Lower lobe of right lung (tissue), 2 donors: Measurements from ENCODE around the gene TSSK3. TPM values are rescaled to one million over a fixed set of nuclear protein-coding genes. Genes with fewer than 3 reads are reported as not detected.

Source experiments
- ATAC-seq, 2 donors: fragments of 200-7000 bp; cut with Tn5 transposase; one replicate each; pipeline ENCODE4 v1.9.1; 2020 to 2022; ENCODE audit warnings: mild to moderate bottlenecking in 2 of 2, moderate library complexity in 2 of 2
- DNase-seq: peaks from one replicate; pipeline ENCODE4 v3.0.0-alpha.2; 2020
- H3K27ac ChIP-seq: fragments of 200-600 bp; one replicate; pipeline ENCODE4 v1.8.0; 2022
- H3K27me3 ChIP-seq: fragments of 200-600 bp; one replicate; pipeline ENCODE4 v1.8.0; 2022; ENCODE audit warnings: low read depth
- H3K36me3 ChIP-seq: fragments of 200-600 bp; one replicate; pipeline ENCODE4 v1.8.0; 2022; ENCODE audit warnings: mild to moderate bottlenecking
- H3K4me1 ChIP-seq: fragments of 200-600 bp; one replicate; pipeline ENCODE4 v1.8.0; 2022
- H3K4me3 ChIP-seq: fragments of 200-600 bp; one replicate; pipeline ENCODE4 v1.8.0; 2022; ENCODE audit warnings: mild to moderate bottlenecking
- H3K9me3 ChIP-seq: fragments of 200-600 bp; one replicate; pipeline ENCODE4 v1.8.0; 2022
- CTCF ChIP-seq: fragments of 200-600 bp; IDR thresholded peaks from one replicate; pipeline ENCODE4 v1.8.0; 2022; ENCODE audit warnings: antibody characterized with exemption, mild to moderate bottlenecking
- intact Hi-C: fragments of 100-400 bp; cut with DNase I; formaldehyde crosslinking; loops from one replicate; pipeline ENCODE4 v1.11.0; 2022
- total RNA-seq: library from RNA; stranded (reverse); fragmentation: NEBNext Ultra II Directional; extraction: Animal tissue kit (Norgen Biotek cat#: 25700); gene quantifications from one replicate; pipeline ENCODE4 v1.2.1, GENCODE V29; 2021
- donor health status: DM: no; HTN: yes; CAD: no; lungs with severe emphysema.

Gene TSSK3
- total RNA-seq, 1 donor from 2014 or later, result 2.1 TPM

GRCh38 chr1:32386676-32387392 is 24.5 kb downstream of the TSSK3 start:
- ATAC-seq, result no peak

GRCh38 chr1:32388641-32389040 is 26.3 kb downstream of the TSSK3 start:
- ATAC-seq (no peak), DNase-seq (no peak)
- Histone ChIP-seq H3K27me3 (no peaks in the 10 kb centered on the region), H3K4me3 (no peak overlapping the region), H3K9me3 (no peaks in the 10 kb centered on the region), H3K4me1 (peaks cover 30% of the 10 kb centered on the region), H3K27ac (no peak overlapping the region), H3K36me3 (peaks cover 96% of the 10 kb centered on the region)
- intact Hi-C loops, result no loop called here
- TF ChIP-seq CTCF, result no peak

More at GRCh38 chr1:32386676-32387392, 24.5 kb downstream of the TSSK3 start:
- DNase-seq, result no peak
- no peaks in the 10 kb centered on the region for H3K9me3 ChIP-seq
- peaks cover 12% of the 10 kb centered on the region for H3K4me1 ChIP-seq
- no peaks in the 10 kb centered on the region for H3K27me3 ChIP-seq
- H3K36me3 ChIP-seq, result peaks cover 98% of the 10 kb centered on the region
- H3K4me3 ChIP-seq, result no peak overlapping the region
- H3K27ac ChIP-seq, result no peak overlapping the region
- intact Hi-C loops, result no loop called here
- TF ChIP-seq CTCF, result no peak

GRCh38 chr1:32390904-32391870 is 28.8 kb downstream of the TSSK3 start:
- TF ChIP-seq CTCF, result no peak
- peaks cover 43% of the 10 kb centered on the region for H3K4me1 ChIP-seq
- no peaks in the 10 kb centered on the region for H3K9me3 ChIP-seq
- no peak for DNase-seq
- no peak overlapping the region for H3K4me3 ChIP-seq
- intact Hi-C loops, result no loop called here
- H3K27me3 ChIP-seq, result no peaks in the 10 kb centered on the region
- peaks cover 71% of the 10 kb centered on the region for H3K36me3 ChIP-seq
- ATAC-seq, result no peak
- no peak overlapping the region for H3K27ac ChIP-seq

- no peaks in the 10 kb centered on the region for H3K27me3 ChIP-seq
- H3K27ac ChIP-seq, result no peak overlapping the region
- peaks cover 43% of the 10 kb centered on the region for H3K4me1 ChIP-seq
- no peak for TF ChIP-seq CTCF
- no peak for ATAC-seq
- intact Hi-C loops, result no loop called here
- DNase-seq, result no peak
- H3K9me3 ChIP-seq, result no peaks in the 10 kb centered on the region
- no peak overlapping the region for H3K4me3 ChIP-seq
- H3K36me3 ChIP-seq, result peaks cover 60% of the 10 kb centered on the region
Measured at GRCh38 chr1:32392325-32392724, 30.0 kb downstream of the TSSK3 start.

- DNase-seq (no peak), ATAC-seq (no peak)
- intact Hi-C loops, result no loop called here
- Histone ChIP-seq H3K27me3 (no peaks in the 10 kb centered on the region), H3K27ac (peak overlapping the region; percentile 94), H3K4me1 (peaks cover 43% of the 10 kb centered on the region), H3K36me3 (peaks cover 52% of the 10 kb centered on the region), H3K4me3 (peak overlapping the region; percentile 98), H3K9me3 (no peaks in the 10 kb centered on the region)
- TF ChIP-seq CTCF, result no peak
Measured at GRCh38 chr1:32393136-32393535, 30.8 kb downstream of the TSSK3 start.
